Activated CD8-positive, alpha-beta memory T cell treated with anti-CD3 and anti-CD28 coated beads, Interleukin-2, amount 50 U/mL, for 1 hour (primary cell): Measurements from ENCODE around the gene ZNF391.
A peak's percentile ranks its signal among the peaks of the same experiment; 100 is the strongest.
"Not testable (repeated sequence)": the region's sequence is repeated elsewhere in the genome, so short reads cannot be mapped to it uniquely, and the experiment has no call there.

Experiments used
- DNase-seq: peaks from one replicate; pipeline ENCODE4 v3.0.0-alpha.2; 2020; ENCODE audit errors: extremely low read depth

ZNF391 gene

DNA sequence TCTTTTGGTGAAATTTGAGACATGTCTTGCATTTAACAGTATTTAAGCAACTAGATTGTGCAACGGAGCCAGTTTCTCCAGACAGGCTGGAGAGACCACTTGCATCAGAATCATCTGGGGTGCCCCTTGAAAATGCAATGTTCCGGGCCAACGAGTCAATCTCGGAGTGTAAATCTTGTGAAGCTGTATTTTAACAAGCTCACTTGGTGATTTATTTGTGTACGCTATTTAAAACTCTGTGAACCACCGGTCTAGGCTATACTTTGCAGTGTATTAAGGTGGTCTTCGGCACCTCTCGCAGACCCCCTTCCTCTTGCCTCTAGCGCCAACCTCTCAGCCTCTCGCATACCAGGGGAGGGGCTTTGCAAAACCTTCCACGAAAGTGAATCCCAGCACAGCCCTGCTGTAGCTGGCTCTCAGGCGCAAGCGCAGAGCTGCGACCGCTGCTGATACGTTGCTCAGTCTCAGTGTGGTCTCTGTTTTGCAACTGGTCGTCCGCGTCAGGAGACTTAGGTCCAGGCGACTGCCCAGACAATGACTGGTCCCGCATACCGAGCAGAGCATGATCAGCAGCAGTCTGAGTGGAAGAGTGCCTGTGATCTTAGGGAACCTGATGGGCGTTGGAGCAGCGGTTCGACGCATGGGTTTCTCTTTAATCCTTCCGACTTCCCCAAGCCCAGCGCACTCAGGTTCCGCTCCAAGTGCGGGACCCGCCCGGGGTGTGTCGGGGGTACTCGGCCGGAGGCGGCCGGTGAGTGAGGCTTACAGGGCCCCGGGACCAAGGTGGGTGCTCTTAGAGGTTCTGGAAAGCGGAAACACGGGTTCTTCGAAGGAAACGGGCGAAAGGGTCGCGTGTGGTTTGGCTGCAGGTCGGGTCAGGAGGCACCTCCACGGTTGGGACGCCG, at the start of gene ZNF391:
ZNF391 (plus strand) TSS at position 467 of the 905 bp plus-strand sequence. CDS start 11,612 bp downstream, outside the sequence.
- DNase-seq, result peak; percentile 29

DNA sequence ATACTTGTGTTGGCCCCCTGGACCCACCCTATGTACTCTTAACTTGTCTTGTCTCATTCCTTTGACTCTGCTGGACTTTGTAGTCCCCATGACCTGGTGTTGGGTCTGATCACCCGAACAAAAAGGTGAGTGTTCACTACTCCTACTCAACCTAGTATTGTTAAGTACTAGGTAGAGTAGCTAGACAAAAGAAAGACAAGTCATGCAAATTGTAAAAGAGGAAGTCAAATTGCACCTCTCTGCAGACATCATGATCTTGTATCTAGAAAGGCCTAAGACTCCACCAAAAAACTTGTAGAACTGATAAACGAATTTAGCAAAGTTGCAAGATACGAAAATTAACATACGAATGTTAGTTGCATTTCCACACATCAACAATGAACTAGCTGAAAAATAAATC, 35.7 kb upstream of the ZNF391 start:
- DNase-seq, result no peak

DNA sequence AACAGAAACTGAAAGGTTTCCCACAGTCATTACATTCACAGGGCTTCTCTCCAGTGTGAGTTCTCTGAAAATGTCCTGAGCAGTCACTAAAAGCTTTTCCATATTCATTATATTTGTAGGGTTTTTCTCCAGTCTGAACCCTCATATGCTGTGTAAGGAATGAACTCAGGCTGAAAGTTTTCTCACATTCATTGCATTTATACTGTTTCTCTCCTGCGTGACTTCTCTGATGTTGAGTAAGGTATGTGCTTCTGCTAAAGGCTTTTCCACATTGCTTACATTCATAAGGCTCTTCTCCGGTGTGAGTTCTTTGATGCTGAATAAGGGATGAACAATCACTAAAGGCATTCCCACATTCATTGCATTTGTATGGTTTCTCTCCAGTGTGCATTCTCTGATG, 29.8 kb upstream of the ZNF391 start:
- DNase-seq, result no peak

DNA sequence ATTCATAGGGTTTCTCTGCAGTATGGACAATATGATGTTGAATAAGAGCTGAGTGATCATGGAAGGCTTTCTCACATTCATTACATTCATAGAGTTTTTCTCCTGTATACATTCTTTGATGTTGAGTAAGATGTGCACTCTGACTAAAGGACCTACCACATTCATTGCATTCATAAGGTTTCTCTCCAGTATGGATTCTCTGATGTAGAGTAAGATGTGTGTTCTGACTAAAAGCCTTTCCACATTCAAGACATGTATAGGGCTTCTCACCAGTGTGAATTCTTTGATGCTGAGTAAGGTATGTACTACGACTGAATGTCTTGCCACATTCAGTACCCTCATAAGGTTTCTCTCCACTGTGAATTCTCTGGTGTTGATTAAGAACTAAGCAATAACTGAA, 29.3 kb upstream of the ZNF391 start:
- no peak for DNase-seq

DNA sequence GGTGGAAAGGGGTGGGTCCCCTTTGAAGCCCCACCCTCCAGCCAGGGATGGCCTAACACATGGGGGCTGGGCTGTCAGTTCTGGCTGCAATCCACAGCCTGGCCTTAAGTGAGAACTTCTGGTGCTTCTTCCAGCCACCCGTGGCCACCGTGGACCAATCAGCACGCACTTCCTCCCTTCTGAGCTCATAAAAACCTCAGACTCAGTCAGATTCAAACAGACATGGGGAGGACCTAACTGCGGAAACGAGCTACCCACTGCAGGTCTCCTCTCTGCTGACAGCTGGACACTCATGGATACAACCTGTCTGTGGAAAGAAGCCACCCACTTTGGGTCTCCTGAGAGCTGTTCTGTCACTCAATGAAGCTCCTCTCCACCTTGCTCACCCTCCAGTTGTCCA, 20.4 kb upstream of the ZNF391 start:
- no peak for DNase-seq

DNA sequence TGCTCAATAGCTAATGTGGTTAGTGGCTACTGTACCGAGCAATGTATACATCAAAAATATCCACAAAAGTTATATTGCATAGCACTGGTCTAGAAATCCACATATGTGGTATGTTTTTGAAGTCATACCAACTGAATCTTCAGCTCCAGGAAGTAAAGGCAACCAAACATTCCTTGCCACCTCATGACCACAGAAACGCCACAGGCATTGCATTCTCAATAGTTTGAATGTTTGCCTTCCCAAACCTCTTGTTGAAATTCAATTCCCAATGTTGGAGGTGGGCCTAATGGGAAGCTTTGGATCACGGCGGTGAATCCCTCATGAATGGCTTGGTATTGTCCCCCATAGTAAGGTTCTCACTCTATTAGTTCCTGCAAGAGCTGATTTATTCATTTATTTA, 18.2 kb upstream of the ZNF391 start:
- no peak for DNase-seq

DNA sequence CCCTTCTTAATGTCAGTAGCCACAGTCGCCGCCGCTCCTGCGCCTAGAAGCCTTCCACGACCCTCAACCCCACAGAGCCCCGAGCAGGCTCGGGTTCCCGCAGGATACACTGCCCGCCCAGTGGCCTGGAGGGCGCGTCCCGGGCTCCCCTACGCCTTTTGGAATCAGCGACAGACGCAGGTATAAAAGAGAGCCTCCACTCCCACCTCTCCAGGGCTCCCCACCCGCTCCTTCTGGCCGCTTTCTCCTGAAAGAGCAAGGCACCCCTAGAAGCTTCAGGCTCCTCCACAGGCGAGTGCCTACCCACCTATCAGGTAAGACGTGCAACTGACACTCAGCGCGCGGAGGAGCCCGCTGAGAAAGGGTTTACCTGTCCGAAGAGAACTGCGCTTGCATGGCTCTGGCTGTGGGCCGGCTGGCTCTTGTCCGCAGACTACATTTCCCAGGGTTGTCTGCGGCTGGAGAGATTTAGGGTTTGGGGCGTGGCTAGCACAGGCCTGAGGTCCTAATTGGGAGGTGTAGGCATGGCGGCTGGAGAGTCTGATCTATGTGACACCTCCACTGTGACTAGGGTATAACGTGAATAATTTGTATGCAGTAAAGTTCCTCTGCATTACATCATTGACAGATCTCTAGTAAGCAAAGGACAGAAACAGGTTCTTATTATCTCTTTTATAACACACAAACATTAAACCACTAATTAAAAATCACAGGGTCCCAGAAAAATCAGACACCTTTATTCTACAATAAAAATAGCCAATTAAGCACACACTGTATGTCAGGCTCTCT, 13.5 kb upstream of the ZNF391 start:
- DNase-seq, result peak; percentile 43

DNA sequence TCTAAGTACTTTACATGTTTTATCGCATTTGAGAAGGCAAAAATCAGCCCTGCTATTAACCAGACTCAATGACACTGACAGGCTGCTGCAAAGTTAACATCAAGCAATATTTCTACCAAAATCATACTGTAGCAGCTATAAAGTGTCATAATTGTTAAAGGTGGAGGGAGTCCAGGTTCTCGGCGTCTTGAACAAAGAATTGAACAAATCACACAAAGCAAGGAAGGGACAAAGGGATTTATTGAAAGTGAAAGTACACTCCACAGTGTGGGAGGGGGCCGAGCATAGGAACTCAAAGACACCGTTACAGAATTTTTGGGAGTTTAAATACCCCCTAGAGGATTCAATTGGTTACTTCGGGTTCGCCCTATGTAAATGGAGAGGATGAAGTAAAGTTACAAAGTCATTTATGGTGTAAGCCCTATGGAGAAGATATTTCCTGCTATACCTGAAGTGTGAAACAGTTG, 12.9 kb upstream of the ZNF391 start:
- no peak for DNase-seq

DNA sequence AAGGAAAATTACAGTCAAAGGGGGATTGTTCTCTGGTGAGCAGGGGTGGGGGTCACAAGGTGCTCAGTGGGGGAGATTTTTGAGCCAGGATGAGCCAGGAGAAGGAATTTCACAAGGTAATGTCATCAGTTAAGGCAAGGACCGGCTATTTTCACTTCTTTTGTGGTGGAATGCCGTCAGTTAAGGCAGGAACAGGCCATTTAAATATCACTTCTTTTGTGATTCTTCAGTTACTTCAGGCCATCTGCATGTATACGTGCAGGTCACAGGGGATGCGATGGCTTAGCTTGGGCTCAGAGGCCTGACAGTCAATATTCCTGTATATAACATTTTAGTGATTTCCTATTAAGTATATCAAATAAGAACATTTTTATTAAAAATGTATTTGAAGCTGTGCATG, 10.2 kb upstream of the ZNF391 start:
- DNase-seq, result not testable (repeated sequence)

DNA sequence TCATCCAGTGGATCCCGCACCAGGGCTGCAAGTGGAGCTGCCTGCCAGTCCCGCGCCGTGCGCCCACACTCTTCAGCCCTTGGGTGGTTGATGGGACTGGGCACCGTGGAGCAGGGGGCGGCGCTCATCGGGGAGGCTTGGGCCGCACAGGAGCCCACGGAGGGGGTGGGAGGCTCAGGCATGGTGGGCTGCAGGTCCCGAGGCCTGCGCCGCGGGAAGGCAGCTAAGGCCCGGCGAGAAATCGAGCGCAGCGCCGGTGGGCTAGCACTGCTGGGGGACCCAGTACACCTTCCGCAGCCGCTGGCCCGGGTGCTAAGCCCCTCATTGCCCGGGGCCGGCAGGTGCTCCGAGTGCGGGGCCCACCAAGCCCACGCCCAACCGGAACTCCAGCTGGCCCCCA, 7.6 kb upstream of the ZNF391 start:
- DNase-seq, result not testable (repeated sequence)

DNA sequence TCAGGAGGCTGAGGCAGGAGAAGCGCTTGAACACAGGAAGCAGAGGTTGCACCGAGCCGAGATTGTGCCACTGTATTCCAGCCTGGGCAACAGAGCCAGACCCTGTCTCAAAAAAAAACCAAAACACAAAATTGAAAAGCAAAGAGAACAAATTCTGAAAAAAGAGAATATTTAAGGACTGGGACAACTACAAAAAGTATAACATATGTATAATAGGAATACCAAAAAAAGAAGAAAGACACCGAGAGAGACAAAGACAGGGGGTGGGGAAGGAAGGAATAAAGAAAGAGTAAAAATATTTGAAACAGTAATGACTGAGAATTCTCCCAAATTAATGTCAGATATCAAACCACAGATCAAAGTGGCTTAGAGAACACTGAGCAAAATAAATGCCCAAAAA, 5.5 kb upstream of the ZNF391 start:
- no peak for DNase-seq

DNA sequence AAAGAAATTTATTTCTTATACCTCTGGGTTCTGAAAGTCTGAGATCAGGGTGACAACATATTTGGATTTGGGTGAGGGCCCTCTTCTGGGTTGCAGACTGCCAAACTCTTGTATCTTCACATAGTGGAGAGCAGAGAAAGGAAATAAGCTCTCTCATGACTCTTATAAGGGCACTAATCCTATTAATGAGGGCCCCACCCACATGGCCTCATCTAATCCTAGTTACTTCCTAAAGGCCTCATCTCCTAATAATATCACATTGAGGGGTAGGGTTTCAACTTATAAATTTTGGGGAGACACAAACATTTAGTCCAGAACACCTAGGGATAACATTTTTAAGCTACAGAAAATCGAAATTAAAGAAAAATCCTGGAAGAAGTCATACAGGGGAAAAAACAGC, 5.1 kb upstream of the ZNF391 start:
- DNase-seq, result no peak

DNA sequence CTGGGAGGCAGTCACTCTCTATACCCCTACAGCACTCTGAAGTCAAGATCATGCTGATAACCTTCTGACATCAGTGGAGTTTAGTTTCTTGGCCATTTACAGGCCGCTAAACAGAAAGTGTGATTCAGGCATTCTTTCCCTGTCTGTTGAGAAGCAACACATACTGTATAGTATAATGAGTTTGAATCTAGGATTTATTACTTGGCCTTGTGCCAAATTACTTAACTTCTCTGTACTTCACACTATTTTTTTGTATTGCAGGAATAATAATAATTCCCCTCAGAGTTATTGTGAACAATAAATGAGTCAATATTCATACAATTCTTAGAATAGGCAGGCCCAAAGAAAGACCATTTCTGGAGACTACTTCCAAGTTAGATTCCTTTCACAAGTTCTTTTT, 4.1 kb downstream of the ZNF391 start:
- DNase-seq, result no peak

DNA sequence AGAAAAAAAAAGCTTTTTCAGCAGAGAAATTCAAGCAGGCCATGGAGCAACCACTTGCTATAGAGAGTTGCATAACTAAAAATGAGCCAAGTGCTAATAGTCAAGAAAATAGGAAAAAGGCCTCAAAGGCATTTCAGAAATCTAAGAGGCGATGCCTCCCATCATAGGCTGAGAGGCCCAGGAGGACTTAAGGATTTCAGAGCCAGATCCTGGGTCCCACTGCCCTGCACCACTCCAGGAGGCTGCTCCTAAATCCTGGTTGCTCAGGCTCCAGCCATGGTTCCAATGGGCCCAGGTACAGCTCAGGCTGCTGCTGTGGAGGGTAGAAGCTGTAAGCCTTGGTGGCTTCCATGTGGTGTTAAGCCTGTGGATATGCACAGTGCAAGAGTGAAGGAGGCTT, 5.5 kb downstream of the ZNF391 start:
- no peak for DNase-seq

DNA sequence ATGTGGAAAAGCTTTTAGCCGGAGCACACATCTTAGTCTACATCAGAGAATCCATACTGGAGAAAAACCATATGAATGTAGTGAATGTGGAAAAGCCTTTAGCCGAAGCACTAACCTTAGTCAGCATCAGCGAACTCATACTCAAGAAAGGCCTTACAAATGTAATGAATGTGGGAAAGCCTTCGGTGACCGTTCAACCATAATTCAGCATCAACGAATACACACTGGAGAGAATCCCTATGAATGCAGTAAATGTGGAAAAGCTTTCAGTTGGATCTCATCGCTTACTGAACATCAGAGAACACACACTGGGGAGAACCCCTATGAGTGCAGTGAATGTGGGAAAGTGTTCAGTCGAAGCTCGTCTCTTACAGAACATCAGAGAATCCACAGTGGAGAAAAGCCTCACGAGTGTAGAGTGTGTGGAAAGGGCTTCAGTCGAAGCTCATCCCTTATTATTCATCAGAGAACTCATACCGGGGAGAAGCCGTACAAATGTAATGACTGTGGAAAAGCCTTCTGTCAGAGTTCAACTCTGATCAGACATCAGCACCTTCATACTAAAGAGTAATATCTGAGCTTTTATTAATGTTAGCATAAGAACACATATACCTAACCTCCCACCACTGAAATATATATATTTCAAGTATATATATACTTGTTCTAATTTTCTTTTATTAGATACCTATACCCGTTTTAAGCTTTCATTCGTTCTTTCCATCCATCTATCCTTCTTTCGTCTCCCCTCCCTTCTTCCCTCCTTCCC, 12.5 kb downstream of the ZNF391 start:
- no peak for DNase-seq

DNA sequence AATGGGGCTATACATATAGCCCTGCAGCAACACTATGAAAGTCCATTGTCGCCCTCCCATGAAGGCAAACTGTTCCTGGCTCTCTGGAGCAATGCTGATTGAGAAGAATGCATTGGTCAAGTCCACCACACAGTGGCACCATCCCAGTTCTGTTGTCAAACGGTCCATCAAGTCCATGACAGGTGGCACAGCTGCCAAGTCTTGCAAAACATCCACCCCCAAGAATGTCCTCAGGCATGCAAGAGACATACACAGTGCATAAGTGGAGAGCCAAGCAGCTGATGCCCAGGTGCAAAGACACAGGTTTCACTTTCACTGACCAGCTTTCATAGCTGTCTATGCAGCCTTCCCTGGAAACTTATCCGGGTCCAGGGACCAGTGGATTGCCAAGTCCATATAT, 17.5 kb downstream of the ZNF391 start:
- no peak for DNase-seq

DNA sequence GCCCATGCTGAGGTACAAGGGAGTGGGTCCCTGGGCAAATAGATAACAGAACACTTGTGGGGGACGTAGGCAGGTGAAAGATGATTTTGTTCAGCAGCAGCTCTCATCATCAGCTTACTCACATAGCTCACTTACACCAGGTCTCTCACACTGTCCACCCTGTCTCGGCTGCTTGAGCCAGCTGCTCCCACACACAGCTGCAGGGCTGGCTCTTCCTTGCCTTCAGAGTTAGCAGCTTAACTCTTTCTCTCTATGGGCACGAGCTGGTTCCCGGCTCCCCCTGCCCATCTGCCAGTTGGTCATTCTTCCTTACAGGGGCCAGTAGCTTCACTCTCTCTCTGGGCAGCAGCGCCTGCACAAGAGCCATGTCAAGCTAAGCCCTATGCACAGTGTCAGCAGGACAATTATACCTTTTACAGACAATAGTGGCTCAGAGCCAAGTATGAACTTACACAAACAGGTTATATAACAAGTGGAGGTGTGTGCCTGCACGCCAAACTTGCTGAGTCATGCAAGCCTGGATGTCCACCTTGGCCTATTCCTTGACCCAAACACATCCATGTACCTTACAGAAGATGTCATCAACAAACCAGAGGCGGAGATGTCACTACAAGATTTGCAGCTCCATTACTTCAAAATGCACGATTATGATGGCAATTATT, 18.7 kb downstream of the ZNF391 start:
- DNase-seq, result no peak

DNA sequence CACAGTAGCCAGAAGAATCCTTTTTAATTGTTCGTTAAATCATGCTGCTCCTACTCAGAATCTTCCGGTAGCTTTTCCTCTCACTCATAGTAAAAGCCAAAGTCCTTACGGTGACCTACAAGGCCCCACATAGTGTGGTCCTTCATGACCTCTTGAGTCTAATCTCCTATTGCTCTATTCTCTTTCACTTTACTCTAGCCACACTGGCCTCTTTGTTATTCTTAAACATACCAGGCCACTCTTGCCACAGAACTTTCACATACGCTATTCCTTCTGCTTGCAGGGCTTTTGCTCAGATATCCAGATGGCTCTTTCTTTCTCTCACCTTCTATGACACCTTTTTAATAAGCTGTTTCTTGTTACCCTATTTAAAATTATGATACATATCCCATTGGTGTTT, 25.7 kb downstream of the ZNF391 start:
- DNase-seq, result no peak

DNA sequence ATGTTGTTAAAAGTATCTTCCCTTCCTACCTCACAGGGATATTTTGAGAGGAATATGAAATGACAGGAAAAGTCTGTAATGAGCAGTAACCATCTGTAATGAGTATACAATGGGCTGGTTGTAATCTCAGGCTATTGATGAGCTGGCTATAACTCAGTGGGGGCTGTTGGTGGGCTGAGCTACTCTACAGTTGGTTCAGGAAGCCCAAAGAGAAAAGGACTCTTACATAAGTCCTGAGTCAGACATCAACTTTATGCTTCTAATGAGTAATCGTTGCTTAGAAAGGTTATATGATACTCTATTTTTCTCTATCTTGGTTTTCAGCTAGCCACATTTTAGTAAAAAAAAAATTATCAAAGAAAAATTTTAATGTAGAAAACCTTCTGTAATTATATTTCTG, 26.4 kb downstream of the ZNF391 start:
- DNase-seq, result no peak

DNA sequence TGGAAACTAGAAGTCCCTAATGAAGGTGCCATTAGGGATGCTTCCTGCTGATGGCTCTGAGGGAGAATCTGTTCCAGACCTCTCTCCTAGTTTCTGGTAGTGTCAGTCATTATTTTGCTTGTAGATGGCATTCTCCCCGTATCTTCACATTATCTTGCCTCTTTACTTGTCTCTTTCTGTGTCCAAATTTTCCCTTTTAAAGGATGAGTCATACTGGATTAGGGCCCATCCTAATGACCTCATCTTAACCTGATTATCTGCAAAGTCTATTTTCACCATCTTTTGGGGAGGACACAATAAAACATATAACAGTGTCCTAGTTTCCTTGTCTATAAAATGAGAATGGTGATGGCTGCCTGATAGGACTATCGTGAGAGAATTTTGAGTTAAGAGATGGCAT, 27.3 kb downstream of the ZNF391 start:
- DNase-seq, result no peak

DNA sequence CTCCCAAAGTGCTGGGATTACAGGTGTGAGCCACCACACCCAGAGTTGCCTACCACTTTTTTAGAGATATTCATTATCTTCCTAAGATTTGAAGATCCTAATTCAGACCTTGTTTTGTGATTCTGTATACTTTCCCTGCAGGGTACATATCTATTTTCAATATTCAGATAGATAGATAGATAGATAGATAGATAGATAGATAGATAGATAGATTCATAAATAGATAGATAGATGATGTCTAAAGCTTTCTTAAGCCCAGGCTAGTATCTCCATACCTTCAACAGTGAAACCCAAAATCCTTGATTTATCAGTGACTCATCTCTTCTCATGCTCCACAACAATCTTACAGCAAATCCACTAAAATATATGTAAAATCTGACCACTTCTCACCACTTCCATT, 30.8 kb downstream of the ZNF391 start:
- no peak for DNase-seq
